NOMO-1 treated with DMSO at 0.1 percent for 48 hours (cell line): ENCODE results near the gene THSD4.

Source experiments
- DNase-seq: peaks from one replicate; lab custom pipeline; 2025; ENCODE audit not compliant: unreplicated experiment; lab: John Stamatoyannopoulos, UW

THSD4 gene

GRCh38 chr15:71734709-71735384 is 619.6 kb downstream of the THSD4 start:
- DNase-seq, result no peak

- no peak for DNase-seq
Observed at GRCh38 chr15:71735385-71735757, 620.1 kb downstream of the THSD4 start.

GRCh38 chr15:71736286-71736947 is 621.1 kb downstream of the THSD4 start:
- DNase-seq, result no peak

GRCh38 chr15:71737761-71738160 is 622.5 kb downstream of the THSD4 start:
- no peak for DNase-seq

- DNase-seq, result no peak
Observed at GRCh38 chr15:71739355-71739754, 624.1 kb downstream of the THSD4 start.

GRCh38 chr15:71742964-71743363 is 627.7 kb downstream of the THSD4 start:
- no peak for DNase-seq

- DNase-seq, result peak; percentile 10
Observed at GRCh38 chr15:71743861-71744382, 628.7 kb downstream of the THSD4 start.

- no peak for DNase-seq
Observed at GRCh38 chr15:71746719-71747118, 631.4 kb downstream of the THSD4 start.

GRCh38 chr15:71747128-71748083 is 632.1 kb downstream of the THSD4 start:
- DNase-seq, result peak; percentile 7

GRCh38 chr15:71748293-71748718 is 633.0 kb downstream of the THSD4 start:
- no peak for DNase-seq

GRCh38 chr15:71749500-71749899 is 634.2 kb downstream of the THSD4 start:
- no peak for DNase-seq

GRCh38 chr15:71752128-71752527 is 636.9 kb downstream of the THSD4 start:
- DNase-seq, result no peak

GRCh38 chr15:71752604-71753289 is 637.5 kb downstream of the THSD4 start:
- DNase-seq, result peak; percentile 25

GRCh38 chr15:71753346-71753745 is 638.1 kb downstream of the THSD4 start:
- no peak for DNase-seq

- DNase-seq, result no peak
Observed at GRCh38 chr15:71754660-71755059, 639.4 kb downstream of the THSD4 start.

- DNase-seq, result no peak
Observed at GRCh38 chr15:71755092-71755970, 640.1 kb downstream of the THSD4 start.

- no peak for DNase-seq
Observed at GRCh38 chr15:71756599-71757352, 641.5 kb downstream of the THSD4 start.

- DNase-seq, result no peak
Observed at GRCh38 chr15:71757741-71758530, 642.7 kb downstream of the THSD4 start.
